ACC112 (cell line): ENCODE data around the gene KLHDC8A.

ENCODE experiments used
- H2AFZ ChIP-seq: fragments of 200-600 bp; sonication (generic); one replicate; pipeline ENCODE4 v1.6.0; 2017; ENCODE audit warnings: antibody characterized with exemption, low read length; ENCODE audit not compliant: unreplicated experiment
- H3K27ac ChIP-seq: fragments of 200-600 bp; sonication (generic); 2 replicates; pipeline ENCODE4 v1.5.1; 2014; ENCODE audit warnings: low read depth, mild to moderate bottlenecking, antibody characterized with exemption, low read length, moderate library complexity
- H3K27me3 ChIP-seq: fragments of 200-600 bp; sonication (generic); 2 replicates; pipeline ENCODE4 v1.6.1; 2014; ENCODE audit warnings: mild to moderate bottlenecking, antibody characterized with exemption, low read length, moderate library complexity, mixed read lengths; ENCODE audit not compliant: insufficient read depth
- H3K36me3 ChIP-seq: fragments of 200-600 bp; sonication (generic); 2 replicates; pipeline ENCODE4 v1.6.1; 2016; ENCODE audit warnings: mild to moderate bottlenecking, antibody characterized with exemption, low read length, moderate library complexity, mixed read lengths; ENCODE audit not compliant: insufficient read depth
- H3K4me1 ChIP-seq: fragments of 200-600 bp; sonication (generic); one replicate; pipeline ENCODE4 v1.6.1; 2016; ENCODE audit warnings: low read length, mixed read lengths; ENCODE audit not compliant: insufficient read depth, unreplicated experiment, control insufficient read depth
- H3K4me3 ChIP-seq: fragments of 200-600 bp; sonication (generic); 2 replicates; pipeline ENCODE4 v1.5.1; 2014; ENCODE audit warnings: mild to moderate bottlenecking, low read depth, low read length
- H3K79me2 ChIP-seq: fragments of 200-600 bp; sonication (generic); one replicate; pipeline ENCODE4 v1.6.0; 2016; ENCODE audit warnings: low read length; ENCODE audit not compliant: control insufficient read depth, unreplicated experiment, insufficient read depth

Gene KLHDC8A

DNA sequence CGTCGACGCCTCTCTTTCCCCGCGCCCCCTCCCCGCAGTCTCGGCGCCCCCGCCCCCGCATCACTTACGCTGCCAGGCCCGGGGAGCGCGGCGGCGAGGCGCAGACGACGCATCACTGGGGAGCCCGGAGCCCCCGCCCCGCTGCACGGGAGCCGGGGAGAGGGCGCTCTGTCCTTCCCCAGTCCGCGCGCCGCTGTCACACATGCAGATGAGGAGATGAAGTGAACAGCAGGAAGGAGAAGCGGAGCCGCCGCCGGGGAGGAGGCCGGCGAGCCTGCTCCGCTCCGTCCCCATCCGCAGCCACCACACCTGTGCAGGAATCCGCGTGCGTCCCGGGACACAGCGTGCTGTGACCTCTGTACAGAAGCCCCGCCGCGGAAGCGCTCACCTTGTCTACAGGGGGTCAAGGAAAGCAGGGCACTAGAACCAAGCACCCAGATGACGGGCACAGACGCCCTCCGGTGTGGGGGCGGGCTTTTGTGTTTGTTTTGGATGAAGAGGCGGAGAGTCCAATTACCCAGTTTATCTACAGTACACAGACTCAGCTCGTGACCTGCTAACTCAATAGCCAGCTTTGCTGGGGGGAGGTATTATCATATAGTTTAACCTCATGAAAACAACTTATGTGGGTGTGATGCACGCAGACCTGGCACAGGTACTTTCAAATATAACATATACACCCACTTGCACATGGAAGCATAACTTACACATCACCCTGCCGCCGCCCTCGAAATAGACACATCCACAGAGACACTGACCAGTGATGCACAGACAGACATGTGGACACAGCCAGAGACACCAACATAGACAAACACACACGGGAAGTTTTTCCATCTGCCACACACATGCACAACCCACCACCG, 12.4 kb downstream of the KLHDC8A start:
- H3K4me1 ChIP-seq, result peaks cover 5% of the 10 kb centered on the region
- peak overlapping the region; percentile 72 for H3K4me3 ChIP-seq
- no peaks in the 10 kb centered on the region for H3K79me2 ChIP-seq
- peaks cover 62% of the 10 kb centered on the region for H3K27me3 ChIP-seq
- H2AFZ ChIP-seq, result no peak overlapping the region
- no peak overlapping the region for H3K27ac ChIP-seq
- no peaks in the 10 kb centered on the region for H3K36me3 ChIP-seq

DNA sequence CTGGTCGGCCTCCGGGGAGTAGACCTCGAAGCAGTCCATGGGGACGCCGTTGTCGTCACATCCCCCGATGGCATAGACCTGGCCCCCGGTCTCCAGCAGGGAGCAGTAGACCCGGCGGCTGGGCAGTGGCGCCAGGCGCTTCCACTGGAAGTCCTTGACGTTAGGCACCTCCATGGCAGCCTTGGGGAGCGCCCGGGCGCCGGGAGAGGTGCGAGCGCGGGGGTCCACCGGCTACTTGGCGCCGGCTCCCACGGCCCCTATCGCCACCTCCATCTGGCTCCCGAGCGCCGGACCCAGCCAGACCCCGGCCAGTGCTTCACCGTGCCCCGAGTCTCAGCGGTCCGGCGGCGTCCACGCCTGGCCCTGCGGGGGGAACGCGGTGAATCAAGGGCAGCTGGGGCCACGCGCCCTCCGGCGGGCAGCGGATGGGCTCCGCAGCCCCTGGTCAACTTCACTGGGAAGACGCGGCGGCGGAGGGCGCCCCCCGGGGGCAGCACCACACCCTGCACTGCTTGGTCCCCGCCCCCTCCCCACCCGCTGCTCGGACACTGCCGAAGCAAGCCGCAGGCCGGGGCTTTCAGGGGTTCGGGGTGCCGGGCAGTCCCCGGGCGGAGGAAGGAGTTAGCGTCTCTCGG, 13.2 kb downstream of the KLHDC8A start:
- Histone ChIP-seq H3K79me2 (no peaks in the 10 kb centered on the region), H3K27me3 (peaks cover 66% of the 10 kb centered on the region), H2AFZ (no peak overlapping the region), H3K4me3 (peak overlapping the region; percentile 72), H3K36me3 (no peaks in the 10 kb centered on the region), H3K4me1 (peaks cover 5% of the 10 kb centered on the region), H3K27ac (no peak overlapping the region)

DNA sequence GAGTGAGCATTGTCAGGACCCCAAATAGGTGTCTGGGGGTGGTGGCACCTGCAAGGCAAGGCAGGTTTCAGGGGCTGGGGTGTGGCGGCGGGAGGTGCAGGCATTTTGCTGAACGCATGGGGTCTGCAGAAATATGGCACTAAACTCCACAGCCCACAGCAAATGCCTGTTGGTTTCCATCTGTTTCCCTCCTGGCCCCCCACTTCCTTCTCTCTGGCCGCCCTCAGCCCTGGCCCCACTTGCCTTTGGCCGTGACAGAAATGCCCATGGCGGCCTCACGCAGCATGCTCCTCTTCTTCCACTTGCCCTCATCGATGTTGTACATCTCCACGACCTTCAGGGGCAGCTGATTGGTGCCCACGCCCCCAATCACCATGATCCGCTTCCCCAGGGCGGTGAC, 13.7 kb downstream of the KLHDC8A start:
- Histone ChIP-seq H3K4me1 (peaks cover 5% of the 10 kb centered on the region), H3K4me3 (no peak overlapping the region), H3K27ac (no peak overlapping the region), H3K36me3 (no peaks in the 10 kb centered on the region), H2AFZ (no peak overlapping the region), H3K27me3 (peaks cover 68% of the 10 kb centered on the region), H3K79me2 (no peaks in the 10 kb centered on the region)

DNA sequence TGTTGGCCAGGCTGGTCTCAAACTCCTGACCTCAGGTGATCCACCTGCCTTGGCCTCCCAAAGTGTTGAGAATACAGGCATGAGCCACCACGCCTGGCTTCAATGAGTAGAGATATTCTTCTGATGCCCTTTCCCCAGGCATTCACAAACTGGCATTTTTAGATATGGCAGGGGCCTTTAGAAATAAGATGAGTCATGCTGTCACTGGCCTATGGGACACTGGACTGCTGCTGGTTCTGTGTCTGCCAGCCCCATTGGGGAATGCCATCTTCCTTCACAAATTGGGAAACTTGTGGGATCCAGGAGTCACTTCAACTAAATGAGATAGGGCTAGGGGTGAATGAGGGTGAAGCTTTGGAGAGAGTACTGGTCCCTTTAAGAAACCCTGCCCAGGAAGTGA, 16.0 kb downstream of the KLHDC8A start:
- Histone ChIP-seq H3K27ac (no peak overlapping the region), H3K4me1 (peaks cover 5% of the 10 kb centered on the region), H3K36me3 (no peaks in the 10 kb centered on the region), H3K27me3 (peaks cover 61% of the 10 kb centered on the region), H2AFZ (no peak overlapping the region), H3K79me2 (no peaks in the 10 kb centered on the region), H3K4me3 (no peak overlapping the region)

DNA sequence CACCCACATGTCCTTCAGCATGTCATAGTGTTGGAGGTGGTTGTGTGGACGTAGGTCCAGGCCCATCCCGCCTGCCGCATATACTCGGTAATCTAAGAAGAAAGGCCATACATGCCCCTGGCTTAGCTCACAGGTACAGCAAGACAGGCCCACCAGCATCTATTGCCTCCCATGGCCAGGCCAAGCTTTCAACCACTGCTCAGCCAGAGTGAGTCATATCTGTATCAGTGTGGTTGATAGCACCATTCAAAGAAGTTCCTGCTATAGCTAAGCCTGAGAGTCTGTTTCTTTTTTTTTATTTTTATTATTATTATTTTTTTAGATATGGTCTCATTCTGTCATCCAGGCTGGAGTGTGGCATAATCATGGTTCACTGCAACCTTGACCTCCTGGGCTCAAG, 17.0 kb downstream of the KLHDC8A start:
- H3K36me3 ChIP-seq, result no peaks in the 10 kb centered on the region
- H3K4me3 ChIP-seq, result no peak overlapping the region
- H3K27me3 ChIP-seq, result peaks cover 55% of the 10 kb centered on the region
- no peak overlapping the region for H3K27ac ChIP-seq
- no peaks in the 10 kb centered on the region for H3K79me2 ChIP-seq
- H3K4me1 ChIP-seq, result peaks cover 5% of the 10 kb centered on the region
- no peak overlapping the region for H2AFZ ChIP-seq

DNA sequence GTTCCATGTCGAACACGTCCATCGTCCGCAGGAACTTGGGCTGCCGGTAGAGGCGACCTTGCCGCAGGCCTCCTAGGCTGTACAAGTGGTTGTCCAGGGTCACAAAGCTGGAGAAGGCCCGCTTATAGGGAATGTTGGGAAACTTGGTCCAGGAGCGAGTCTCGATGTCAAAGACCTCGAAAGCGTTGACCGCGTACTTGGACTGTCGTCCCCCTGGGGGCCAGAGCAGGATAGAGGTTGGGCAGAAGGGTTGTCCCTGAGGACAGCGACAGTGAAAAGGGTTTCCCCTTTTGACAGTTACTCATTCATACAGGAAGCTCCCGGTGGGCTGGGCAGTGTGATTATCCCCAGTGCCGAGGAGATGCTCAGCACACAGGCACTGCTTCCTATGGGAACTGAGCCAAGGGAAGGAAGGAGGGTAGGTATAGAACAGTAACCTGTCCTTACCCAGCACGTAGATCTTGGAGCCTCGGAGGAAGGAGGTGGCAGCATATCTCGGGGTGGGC, 17.5 kb downstream of the KLHDC8A start:
- no peak overlapping the region for H3K27ac ChIP-seq
- peaks cover 55% of the 10 kb centered on the region for H3K27me3 ChIP-seq
- H3K36me3 ChIP-seq, result no peaks in the 10 kb centered on the region
- H3K4me1 ChIP-seq, result peaks cover 5% of the 10 kb centered on the region
- H3K4me3 ChIP-seq, result no peak overlapping the region
- no peaks in the 10 kb centered on the region for H3K79me2 ChIP-seq
- no peak overlapping the region for H2AFZ ChIP-seq

DNA sequence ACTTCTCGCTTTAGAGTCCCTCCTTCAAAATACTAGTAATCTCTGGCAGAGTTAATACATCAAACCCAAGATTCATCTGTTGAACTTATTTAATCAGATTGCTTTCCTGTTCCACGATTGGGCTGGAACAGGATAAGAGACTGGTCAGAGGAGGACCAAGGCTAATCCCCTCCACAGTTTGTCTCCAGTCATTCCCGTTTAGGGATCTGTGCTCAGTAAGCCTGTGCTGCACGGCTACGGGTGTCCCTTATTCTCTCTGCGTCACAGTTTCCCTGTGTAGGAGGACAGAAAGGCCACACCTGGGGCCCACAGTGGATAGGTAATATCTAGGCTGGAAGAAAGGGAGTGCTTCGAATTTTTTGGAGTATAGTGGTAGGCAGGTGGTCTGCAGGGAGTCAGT, 18.7 kb downstream of the KLHDC8A start:
- peaks cover 43% of the 10 kb centered on the region for H3K27me3 ChIP-seq
- H3K36me3 ChIP-seq, result no peaks in the 10 kb centered on the region
- no peak overlapping the region for H3K27ac ChIP-seq
- no peak overlapping the region for H2AFZ ChIP-seq
- H3K4me1 ChIP-seq, result no peaks in the 10 kb centered on the region
- no peaks in the 10 kb centered on the region for H3K79me2 ChIP-seq
- no peak overlapping the region for H3K4me3 ChIP-seq

DNA sequence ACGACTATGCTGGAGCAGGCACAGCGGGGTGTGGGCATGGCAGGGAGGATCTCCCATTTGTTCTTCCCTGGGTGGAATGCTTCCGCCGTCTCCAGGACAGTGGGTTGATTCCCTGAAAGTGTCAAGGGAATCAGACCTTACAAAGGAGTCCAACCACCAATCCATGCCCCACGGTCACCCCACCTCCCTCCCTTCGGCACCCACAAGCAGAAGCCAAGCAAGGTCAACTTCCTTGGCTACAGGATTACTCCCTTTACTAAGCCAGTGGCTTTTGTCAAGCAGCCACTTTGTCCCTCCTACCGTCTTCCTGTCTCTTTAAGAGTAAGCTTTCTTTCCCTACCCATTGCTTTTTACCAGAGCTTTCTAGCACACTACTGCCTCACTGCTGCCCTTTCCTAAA, 19.2 kb downstream of the KLHDC8A start:
- H3K4me1 ChIP-seq, result no peaks in the 10 kb centered on the region
- H3K27ac ChIP-seq, result no peak overlapping the region
- peaks cover 38% of the 10 kb centered on the region for H3K27me3 ChIP-seq
- no peak overlapping the region for H2AFZ ChIP-seq
- H3K4me3 ChIP-seq, result no peak overlapping the region
- no peaks in the 10 kb centered on the region for H3K79me2 ChIP-seq
- no peaks in the 10 kb centered on the region for H3K36me3 ChIP-seq

DNA sequence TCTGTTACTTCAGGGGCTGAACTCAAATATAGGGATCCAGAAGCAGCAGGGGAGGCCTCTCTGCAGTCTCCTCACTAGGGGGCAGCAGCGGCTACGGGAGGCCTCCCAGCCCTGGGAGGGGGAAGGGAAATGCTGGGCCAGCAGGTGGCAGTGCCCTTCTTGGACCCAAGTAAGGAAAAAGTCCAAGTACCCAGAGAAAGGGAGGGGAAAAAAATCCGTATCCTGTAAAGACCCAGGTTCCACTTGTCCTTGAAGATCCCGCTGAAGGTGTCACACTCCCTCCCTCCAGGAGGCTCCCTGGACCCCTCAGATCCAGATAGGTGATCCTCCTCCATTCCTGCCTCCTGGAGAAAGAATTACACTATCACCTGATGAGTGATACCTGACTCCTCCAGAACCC, 21.0 kb downstream of the KLHDC8A start:
- Histone ChIP-seq H3K4me3 (no peak overlapping the region), H3K36me3 (no peaks in the 10 kb centered on the region), H3K4me1 (no peaks in the 10 kb centered on the region), H3K27me3 (peaks cover 34% of the 10 kb centered on the region), H3K79me2 (no peaks in the 10 kb centered on the region), H2AFZ (no peak overlapping the region), H3K27ac (no peak overlapping the region)

DNA sequence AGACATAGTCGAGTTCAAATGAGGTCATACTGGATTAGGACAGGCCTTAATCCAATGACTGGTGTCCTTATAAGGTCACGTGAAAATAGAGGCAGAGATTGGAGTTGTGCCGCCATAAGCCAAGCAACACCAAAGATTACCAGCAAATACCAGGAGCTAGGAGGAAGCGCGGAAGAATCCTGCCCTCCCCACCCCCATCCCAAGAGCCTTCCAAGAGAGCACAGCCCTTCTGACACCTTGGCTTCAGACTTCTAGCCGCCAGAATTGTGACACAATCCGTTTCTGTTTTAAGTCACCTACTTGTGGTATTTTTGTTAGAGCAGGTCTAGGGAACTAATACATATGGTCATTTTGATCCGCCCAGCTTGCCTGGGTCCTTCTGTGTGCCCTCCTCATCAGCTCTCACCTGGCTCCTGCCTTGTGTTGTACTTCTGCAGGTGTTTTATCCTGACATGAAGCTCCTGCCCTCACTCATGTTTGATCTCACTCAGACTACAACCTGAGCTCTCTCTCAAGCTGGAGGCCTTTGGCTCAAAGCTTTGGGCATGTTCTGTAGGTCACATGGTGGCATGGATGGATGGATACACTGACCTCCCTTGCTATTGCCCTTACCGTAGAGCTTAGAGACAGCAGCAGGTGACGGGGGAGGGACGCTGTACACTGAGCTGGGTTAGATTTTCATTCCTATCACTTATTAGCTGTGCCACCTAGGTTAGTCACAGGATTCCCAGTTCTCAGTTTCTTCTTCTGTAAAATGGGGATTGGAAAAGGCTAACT, 24.5 kb downstream of the KLHDC8A start:
- Histone ChIP-seq H3K79me2 (no peaks in the 10 kb centered on the region), H2AFZ (no peak overlapping the region), H3K4me3 (no peak overlapping the region), H3K27me3 (peaks cover 35% of the 10 kb centered on the region), H3K36me3 (no peaks in the 10 kb centered on the region), H3K4me1 (no peaks in the 10 kb centered on the region), H3K27ac (no peak overlapping the region)
